Ovary (tissue), 9 donors: ENCODE measurements around the gene IP6K3. TPM values are rescaled to one million over a fixed set of nuclear protein-coding genes. Genes with fewer than 3 reads are reported as not detected.

Experiments used
- DNase-seq, 5 donors: peaks; one replicate each; pipeline ENCODE4 v3.0.0-alpha.2; 2019 to 2020
- H3K27ac ChIP-seq, 2 donors: fragments of 200-600 bp; one replicate each; pipeline versions ENCODE4 v1.5.1 to v1.8.0; 2019 to 2022
- H3K27me3 ChIP-seq: fragments of 200-600 bp; one replicate; pipeline ENCODE4 v1.8.0; 2022
- H3K36me3 ChIP-seq: fragments of 200-600 bp; sonication (generic); one replicate; pipeline ENCODE4 v1.5.1; 2019
- H3K4me1 ChIP-seq: one replicate; pipeline ENCODE4 v1.8.1; 2013; ENCODE audit warnings: mild to moderate bottlenecking, moderate library complexity; ENCODE audit not compliant: insufficient read depth
- H3K4me3 ChIP-seq: fragments of 200-600 bp; sonication (generic); one replicate; pipeline ENCODE4 v1.5.1; 2017
- H3K9me3 ChIP-seq, 2 donors: fragments of 200-600 bp in 1 of 2; sonication (generic) in 1 of 2; one replicate each; pipeline versions ENCODE4 v1.5.1 to v1.8.1; 2013 to 2019; ENCODE audit warnings: mild to moderate bottlenecking in 1 of 2, moderate library complexity in 1 of 2
- CTCF ChIP-seq, 3 donors: fragments of 450-650 bp in 2 of 3; fragments of 200-600 bp in 1 of 3; IDR thresholded peaks; one replicate each; pipeline versions ENCODE4 v1.5.1 to v1.8.0; 2016 to 2022; ENCODE audit warnings: antibody characterized with exemption in 3 of 3, mild to moderate bottlenecking in 1 of 3
- EP300 ChIP-seq: sonication (generic); formaldehyde crosslinking; IDR thresholded peaks from one replicate; pipeline ENCODE4 v1.6.1; 2017; ENCODE audit warnings: antibody characterized with exemption
- POLR2A ChIP-seq: fragments of 450-650 bp; IDR thresholded peaks from one replicate; pipeline ENCODE4 v1.6.1; 2017; ENCODE audit warnings: antibody characterized with exemption, mild to moderate bottlenecking, moderate library complexity
- WGBS, 3 donors: extraction: QIAGEN DNeasy Blood & Tissue Kit in 1 of 3; methylation state at CpG; one replicate each; pipeline versions ENCODE4 v1.1.5 to v1.1.7; 2013 to 2017; 5-methylcytosine and 5-hydroxymethylcytosine counted together
- intact Hi-C, 4 donors: fragments of 100-400 bp; cut with DNase I; formaldehyde crosslinking; loops; one replicate each; pipeline versions ENCODE4 v1.11.0 to v1.15.1; 2022 to 2023
- polyA plus RNA-seq, 2 donors: library from polyadenylated mRNA; stranded (reverse); fragments of 200-250 nt in 1 of 2; fragments of 350-450 nt in 1 of 2; fragmentation: Illumina TruSeq in 1 of 2; extraction: RNeasy Lipid Tissue Mini Kit (QIAGEN cat#74804) in 1 of 2; gene quantifications; one replicate each; pipeline ENCODE4 v1.2.3, GENCODE V29; 2013 to 2014
- total RNA-seq, 7 donors: library from RNA; depleted of rRNA in 2 of 7; stranded (reverse); fragments of >200 nt in 2 of 7; fragmentation: NEBNext Ultra II Directional in 3 of 7; extraction: Animal tissue kit (Norgen Biotek cat#: 25700) in 3 of 7; gene quantifications; one replicate each; pipeline versions ENCODE4 v1.1.0 to v1.2.4, GENCODE V29; 2016 to 2023
- donor health status: DM: no; HTN: no; CAD: no; lungs with moderate emphysema.
- donor health status: DM: no; HTN: no; CAD: no.
- donor health status: Bipolar disorder and iron deficiency.
- donor health status: DM: yes; HTN: yes; CAD: no.
- donor health status: DM: no; HTN: no; CAD: no.
- donor health status: DM: yes; HTN: yes; CAD: no.

Gene IP6K3
- total and polyA plus RNA-seq, 9 donors = 0.11 to 1.1 (median 0.30) TPM; not detected in 2

- 83 to 87% (median 86%) methylated on average over 9 of the region's 9 CpGs for WGBS, 3 donors
- Histone ChIP-seq H3K36me3 (no peaks in the 10 kb centered on the region), H3K9me3 (no peaks in the 10 kb centered on the region), H3K4me3 (no peak overlapping the region), H3K27ac (no peak overlapping the region), H3K27me3 (no peaks in the 10 kb centered on the region), H3K4me1 (no peaks in the 10 kb centered on the region)
- no peak for DNase-seq
- no peak for TF ChIP-seq POLR2A
- no peak for TF ChIP-seq EP300
- intact Hi-C loops = no loop called here
Observed at GRCh38 chr6:33705268-33705885, 41.3 kb downstream of the IP6K3 start.

GRCh38 chr6:33704215-33705066, 42.3 kb downstream of the IP6K3 start:
- WGBS, 3 donors = 84 to 90% (median 89%) methylated on average over 11 of the region's 11 CpGs
- TF ChIP-seq POLR2A = no peak
- no peak for TF ChIP-seq EP300
- no peak for TF ChIP-seq CTCF (IDR thresholded peaks at IDR 0.05)
- Histone ChIP-seq H3K4me1 (no peaks in the 10 kb centered on the region), H3K27ac (no peak overlapping the region), H3K9me3 (no peaks in the 10 kb centered on the region), H3K27me3 (no peaks in the 10 kb centered on the region), H3K36me3 (no peaks in the 10 kb centered on the region), H3K4me3 (no peak overlapping the region)
- intact Hi-C loops = loop anchor here in 1 of 4 donors (5.0 kb wide), 1 partner anchor 117 kb away; no protein-coding TSS in a partner anchor
- no peak for DNase-seq

- H3K27me3 ChIP-seq = no peaks in the 10 kb centered on the region
- intact Hi-C loops = loop anchor here in 1 of 4 donors (5.0 kb wide), 1 partner anchor 115 kb away; no protein-coding TSS in a partner anchor
- 81 to 88% (median 88%) methylated on average over 1 of the region's 1 CpG for WGBS, 3 donors
- no peak for DNase-seq
- H3K27ac ChIP-seq = no peak overlapping the region
- no peaks in the 10 kb centered on the region for H3K4me1 ChIP-seq
- H3K4me3 ChIP-seq = no peak overlapping the region
- TF ChIP-seq EP300 (no peak), POLR2A (no peak), CTCF (IDR thresholded peaks at IDR 0.05) (no peak)
- H3K36me3 ChIP-seq = no peaks in the 10 kb centered on the region
- H3K9me3 ChIP-seq = no peaks in the 10 kb centered on the region
Observed at GRCh38 chr6:33702345-33702977, 44.2 kb downstream of the IP6K3 start.

- Histone ChIP-seq H3K36me3 (no peaks in the 10 kb centered on the region), H3K27ac (peak overlapping the region in 1 of 2 donors; percentile 64), H3K9me3 (no peaks in the 10 kb centered on the region), H3K4me1 (peaks cover 10% of the 10 kb centered on the region), H3K27me3 (no peaks in the 10 kb centered on the region), H3K4me3 (no peak overlapping the region)
- peak in 2 of 3 donors; percentile 18 to 33 for TF ChIP-seq CTCF (IDR thresholded peaks at IDR 0.05)
- TF ChIP-seq POLR2A = no peak
- intact Hi-C loops = loop anchor here in 1 of 4 donors (5.0 kb wide), 1 partner anchor 113 kb away; no protein-coding TSS in a partner anchor
- DNase-seq = peak in 4 of 5 donors; percentile 53 to 74 (median 63)
- WGBS, 3 donors = 53 to 56% (median 54%) methylated on average over 10 of the region's 10 CpGs
Observed at GRCh38 chr6:33700391-33701050, 46.2 kb downstream of the IP6K3 start.
